Measurements from ENCODE around the gene MRPL22.

The MRPL22 gene

GRCh38 chr5:154966081-154966841, 25.4 kb downstream of the MRPL22 start:
- ChIA-PET POLR2A (interaction anchor here (0.6 kb wide), 1 partner anchor 108 kb away, joined by 3 read pairs; the partner anchor contains the start of gene CNOT8), CTCF (no interaction called here)
- DNase-seq (ENCODE audit: extremely low spot score) = no peak
- no peak for TF ChIP-seq ARNT (IDR thresholded peaks at IDR 0.05)
- no peak for TF ChIP-seq SP1 (IDR thresholded peaks at IDR 0.05)

DNA sequence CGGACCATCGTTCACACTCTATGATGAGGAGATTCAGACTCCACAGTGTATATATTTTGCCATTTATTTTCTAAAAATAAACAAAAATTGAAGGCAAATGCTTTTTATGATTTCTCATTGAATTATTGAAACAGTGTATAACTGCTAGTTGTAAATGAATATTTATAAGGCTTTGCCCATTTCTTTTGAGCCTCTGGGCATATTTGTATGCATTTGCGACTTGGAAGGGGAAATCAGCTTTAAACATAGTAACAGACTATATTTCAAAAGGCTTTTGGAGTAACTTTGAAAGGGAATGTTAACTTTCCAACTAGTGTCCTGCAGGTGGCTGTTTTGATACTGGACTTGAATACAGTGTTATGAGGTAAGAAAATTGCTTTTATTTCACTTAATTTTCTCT, 26.0 kb downstream of the MRPL22 start:
- POLR2A ChIA-PET = no interaction called here

GRCh38 chr5:154967421-154968024, 26.6 kb downstream of the MRPL22 start:
- ChIA-PET CTCF (interaction anchor here (0.6 kb wide), 1 partner anchor 308 kb away, joined by 3 read pairs; no protein-coding TSS in a partner anchor), POLR2A (no interaction called here)
- TF ChIP-seq ELF4 (IDR thresholded peaks at IDR 0.05) = no peak
- TF ChIP-seq SUZ12 (IDR thresholded peaks at IDR 0.05) = no peak
- TF ChIP-seq ZNF384 (IDR thresholded peaks at IDR 0.05) = no peak
- TF ChIP-seq BHLHE40 (IDR thresholded peaks at IDR 0.05; ENCODE audit: borderline replicate concordance) = no peak
- TF ChIP-seq PKNOX1 (IDR thresholded peaks at IDR 0.05) = no peak
- no peak for TF ChIP-seq ARNT (IDR thresholded peaks at IDR 0.05)
- no peak for TF ChIP-seq FOXA1 (IDR thresholded peaks at IDR 0.05)
- TF ChIP-seq SP1 (IDR thresholded peaks at IDR 0.05) = no peak
- no peak for TF ChIP-seq L3MBTL2 (conservative IDR thresholded peaks at IDR 0.05)
- TF ChIP-seq NFRKB (IDR thresholded peaks at IDR 0.05) = no peak
- TF ChIP-seq FOXK2 (IDR thresholded peaks at IDR 0.05) = no peak
- TF ChIP-seq CTBP1 (IDR thresholded peaks at IDR 0.05; ENCODE audit: borderline replicate concordance) = no peak
- TF ChIP-seq FOXM1 (IDR thresholded peaks at IDR 0.05; ENCODE audit: borderline replicate concordance) = no peak
- no peak for TF ChIP-seq TARDBP (IDR thresholded peaks at IDR 0.05)
- TF ChIP-seq LEF1 (IDR thresholded peaks at IDR 0.05; ENCODE audit: borderline replicate concordance) = no peak
- no peak for TF ChIP-seq HDGF (IDR thresholded peaks at IDR 0.05; ENCODE audit: borderline replicate concordance)
- DNase-seq (ENCODE audit: extremely low spot score) = peak; percentile 19

More for the DNA sequence above, 26.0 kb downstream of the MRPL22 start:
- no peak for DNase-seq (ENCODE audit: extremely low spot score)
- no peak for TF ChIP-seq CTBP1 (IDR thresholded peaks at IDR 0.05; ENCODE audit: borderline replicate concordance)
- no peak for TF ChIP-seq FOXM1 (IDR thresholded peaks at IDR 0.05; ENCODE audit: borderline replicate concordance)
- TF ChIP-seq SP1 (IDR thresholded peaks at IDR 0.05) = no peak
- CTCF ChIA-PET = no interaction called here

- ChIA-PET CTCF (no interaction called here), POLR2A (no interaction called here)
- no peak for DNase-seq (ENCODE audit: extremely low spot score)
- TF ChIP-seq BHLHE40 (IDR thresholded peaks at IDR 0.05; ENCODE audit: borderline replicate concordance) = no peak
- TF ChIP-seq NFRKB (IDR thresholded peaks at IDR 0.05) = no peak
- TF ChIP-seq SUZ12 (IDR thresholded peaks at IDR 0.05) = no peak
- no peak for TF ChIP-seq SP1 (IDR thresholded peaks at IDR 0.05)
- TF ChIP-seq L3MBTL2 (conservative IDR thresholded peaks at IDR 0.05) = no peak
- TF ChIP-seq ZNF384 (IDR thresholded peaks at IDR 0.05) = no peak
- no peak for TF ChIP-seq TARDBP (IDR thresholded peaks at IDR 0.05)
- TF ChIP-seq ELF4 (IDR thresholded peaks at IDR 0.05) = no peak
- TF ChIP-seq ARNT (IDR thresholded peaks at IDR 0.05) = no peak
- TF ChIP-seq FOXK2 (IDR thresholded peaks at IDR 0.05) = no peak
- TF ChIP-seq PKNOX1 (IDR thresholded peaks at IDR 0.05) = no peak
- TF ChIP-seq LEF1 (IDR thresholded peaks at IDR 0.05; ENCODE audit: borderline replicate concordance) = no peak
- TF ChIP-seq HDGF (IDR thresholded peaks at IDR 0.05; ENCODE audit: borderline replicate concordance) = no peak
- no peak for TF ChIP-seq CTBP1 (IDR thresholded peaks at IDR 0.05; ENCODE audit: borderline replicate concordance)
- TF ChIP-seq FOXA1 (IDR thresholded peaks at IDR 0.05) = no peak
- TF ChIP-seq FOXM1 (IDR thresholded peaks at IDR 0.05; ENCODE audit: borderline replicate concordance) = no peak
These were observed 28.1 kb downstream of the MRPL22 start for GRCh38 chr5:154968953-154969352.

DNA sequence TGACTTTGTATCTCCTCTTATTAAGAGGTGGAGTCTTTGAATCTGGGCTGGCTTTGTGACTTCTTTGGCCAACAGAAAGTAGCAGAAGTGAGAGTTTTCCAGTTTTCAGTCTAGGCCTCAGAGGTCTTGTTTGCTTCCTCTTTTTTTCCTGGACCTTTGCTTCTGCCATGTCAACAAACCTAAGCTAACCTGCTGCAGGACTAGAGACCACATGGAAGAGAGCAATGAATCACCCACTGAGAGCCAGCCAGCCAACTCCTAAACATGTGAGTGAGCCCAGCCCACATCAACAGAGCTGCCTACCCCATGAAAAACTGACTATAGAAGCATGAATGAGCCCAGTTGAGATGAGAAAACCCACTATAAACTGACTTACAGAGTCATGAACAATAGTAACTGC, 29.9 kb downstream of the MRPL22 start:
- POLR2A ChIA-PET = no interaction called here
- no peak for DNase-seq (ENCODE audit: extremely low spot score)
- CTCF ChIA-PET = interaction anchor here (0.7 to 1.3 kb wide), 2 partner anchors 25 to 164 kb away, joined by 3 read pairs; no protein-coding TSS in a partner anchor
- TF ChIP-seq ARNT (IDR thresholded peaks at IDR 0.05) = no peak
- no peak for TF ChIP-seq SUZ12 (IDR thresholded peaks at IDR 0.05)
- no peak for TF ChIP-seq CTBP1 (IDR thresholded peaks at IDR 0.05; ENCODE audit: borderline replicate concordance)
- TF ChIP-seq HDGF (IDR thresholded peaks at IDR 0.05; ENCODE audit: borderline replicate concordance) = no peak
- no peak for TF ChIP-seq BHLHE40 (IDR thresholded peaks at IDR 0.05; ENCODE audit: borderline replicate concordance)
- no peak for TF ChIP-seq TARDBP (IDR thresholded peaks at IDR 0.05)
- no peak for TF ChIP-seq L3MBTL2 (conservative IDR thresholded peaks at IDR 0.05)
- TF ChIP-seq ZNF384 (IDR thresholded peaks at IDR 0.05) = no peak
- TF ChIP-seq FOXK2 (IDR thresholded peaks at IDR 0.05) = no peak
- no peak for TF ChIP-seq PKNOX1 (IDR thresholded peaks at IDR 0.05)
- TF ChIP-seq FOXA1 (IDR thresholded peaks at IDR 0.05) = no peak
- no peak for TF ChIP-seq SP1 (IDR thresholded peaks at IDR 0.05)
- TF ChIP-seq NFRKB (IDR thresholded peaks at IDR 0.05) = no peak
- TF ChIP-seq ELF4 (IDR thresholded peaks at IDR 0.05) = no peak
- no peak for TF ChIP-seq LEF1 (IDR thresholded peaks at IDR 0.05; ENCODE audit: borderline replicate concordance)
- no peak for TF ChIP-seq FOXM1 (IDR thresholded peaks at IDR 0.05; ENCODE audit: borderline replicate concordance)

GRCh38 chr5:154971501-154971900, 30.6 kb downstream of the MRPL22 start:
- DNase-seq (ENCODE audit: extremely low spot score) = no peak
- POLR2A ChIA-PET = no interaction called here
- no peak for TF ChIP-seq PKNOX1 (IDR thresholded peaks at IDR 0.05)
- TF ChIP-seq ELF4 (IDR thresholded peaks at IDR 0.05) = no peak
- TF ChIP-seq ARNT (IDR thresholded peaks at IDR 0.05) = no peak
- TF ChIP-seq FOXA1 (IDR thresholded peaks at IDR 0.05) = no peak
- no peak for TF ChIP-seq HDGF (IDR thresholded peaks at IDR 0.05; ENCODE audit: borderline replicate concordance)
- no peak for TF ChIP-seq SP1 (IDR thresholded peaks at IDR 0.05)
- TF ChIP-seq LEF1 (IDR thresholded peaks at IDR 0.05; ENCODE audit: borderline replicate concordance) = no peak
- no peak for TF ChIP-seq BHLHE40 (IDR thresholded peaks at IDR 0.05; ENCODE audit: borderline replicate concordance)
- no peak for TF ChIP-seq ZNF384 (IDR thresholded peaks at IDR 0.05)
- no peak for TF ChIP-seq FOXK2 (IDR thresholded peaks at IDR 0.05)
- no peak for TF ChIP-seq L3MBTL2 (conservative IDR thresholded peaks at IDR 0.05)
- TF ChIP-seq SUZ12 (IDR thresholded peaks at IDR 0.05) = no peak
- no peak for TF ChIP-seq FOXM1 (IDR thresholded peaks at IDR 0.05; ENCODE audit: borderline replicate concordance)
- no peak for TF ChIP-seq TARDBP (IDR thresholded peaks at IDR 0.05)
- TF ChIP-seq NFRKB (IDR thresholded peaks at IDR 0.05) = no peak
- no peak for TF ChIP-seq CTBP1 (IDR thresholded peaks at IDR 0.05; ENCODE audit: borderline replicate concordance)
- CTCF ChIA-PET = interaction anchor here (0.7 to 1.3 kb wide), 2 partner anchors 24 to 165 kb away, joined by 3 read pairs; no protein-coding TSS in a partner anchor

All from HEK293T (cell line).